Activated CD4-positive, alpha-beta T cell treated with anti-CD3 and anti-CD28 coated beads for 36 hours (primary cell): ENCODE results near the gene KLF9. TPM values are rescaled to one million over a fixed set of nuclear protein-coding genes. Genes with fewer than 3 reads are reported as not detected.

Source experiments
- ATAC-seq: fragments of 200-7000 bp; cut with Tn5 transposase; one replicate; pipeline ENCODE4 v1.10.0; 2021; ENCODE audit warnings: mild to moderate bottlenecking, moderate library complexity
- CTCF ChIA-PET: fragments of 350-600 bp; sonication (Branson Sonifier 250); formaldehyde crosslinking; loops from one replicate; lab custom pipeline; 2021; ENCODE audit warnings: antibody characterized with exemption; lab: Charles Lee
- POLR2A ChIA-PET: fragments of 350-600 bp; sonication (Branson Sonifier 250); formaldehyde crosslinking; loops from one replicate; lab custom pipeline; 2021; ENCODE audit warnings: antibody characterized with exemption, inconsistent platforms; lab: Charles Lee
- DNase-seq: peaks from one replicate; pipeline ENCODE4 v3.0.0-alpha.2; 2020
- H3K27ac Mint-ChIP-seq: one replicate; pipeline ENCODE4 v1.8.0; 2021; ENCODE audit warnings: mixed read lengths
- H3K27me3 Mint-ChIP-seq: one replicate; pipeline ENCODE4 v1.8.0; 2021; ENCODE audit warnings: mixed read lengths
- H3K36me3 Mint-ChIP-seq: one replicate; pipeline ENCODE4 v1.8.0; 2021; ENCODE audit warnings: low read depth, mixed read lengths
- H3K4me1 Mint-ChIP-seq: one replicate; pipeline ENCODE4 v1.8.0; 2021; ENCODE audit warnings: mixed read lengths
- H3K4me3 Mint-ChIP-seq: one replicate; pipeline ENCODE4 v1.8.0; 2021; ENCODE audit warnings: mild to moderate bottlenecking, moderate library complexity, mixed read lengths
- H3K9me3 Mint-ChIP-seq: one replicate; pipeline ENCODE4 v1.8.0; 2021; ENCODE audit warnings: low read depth, mixed read lengths
- intact Hi-C, 2 experiments: fragments of 100-400 bp; cut with DNase I in 1 of 2; cut with micrococcal nuclease in 1 of 2; formaldehyde crosslinking; loops; one replicate each; pipeline versions ENCODE4 v1.14.2 to v1.15.1; 2022 to 2024; cut with DNase I, micrococcal nuclease
- total RNA-seq, 2 experiments: library from RNA; stranded (reverse); gene quantifications; one replicate each; pipeline ENCODE4 v1.2.3, GENCODE V29; 2021

The KLF9 gene
- total RNA-seq, 2 experiments from 2014 or later = 20.2 to 22.3 TPM

DNA sequence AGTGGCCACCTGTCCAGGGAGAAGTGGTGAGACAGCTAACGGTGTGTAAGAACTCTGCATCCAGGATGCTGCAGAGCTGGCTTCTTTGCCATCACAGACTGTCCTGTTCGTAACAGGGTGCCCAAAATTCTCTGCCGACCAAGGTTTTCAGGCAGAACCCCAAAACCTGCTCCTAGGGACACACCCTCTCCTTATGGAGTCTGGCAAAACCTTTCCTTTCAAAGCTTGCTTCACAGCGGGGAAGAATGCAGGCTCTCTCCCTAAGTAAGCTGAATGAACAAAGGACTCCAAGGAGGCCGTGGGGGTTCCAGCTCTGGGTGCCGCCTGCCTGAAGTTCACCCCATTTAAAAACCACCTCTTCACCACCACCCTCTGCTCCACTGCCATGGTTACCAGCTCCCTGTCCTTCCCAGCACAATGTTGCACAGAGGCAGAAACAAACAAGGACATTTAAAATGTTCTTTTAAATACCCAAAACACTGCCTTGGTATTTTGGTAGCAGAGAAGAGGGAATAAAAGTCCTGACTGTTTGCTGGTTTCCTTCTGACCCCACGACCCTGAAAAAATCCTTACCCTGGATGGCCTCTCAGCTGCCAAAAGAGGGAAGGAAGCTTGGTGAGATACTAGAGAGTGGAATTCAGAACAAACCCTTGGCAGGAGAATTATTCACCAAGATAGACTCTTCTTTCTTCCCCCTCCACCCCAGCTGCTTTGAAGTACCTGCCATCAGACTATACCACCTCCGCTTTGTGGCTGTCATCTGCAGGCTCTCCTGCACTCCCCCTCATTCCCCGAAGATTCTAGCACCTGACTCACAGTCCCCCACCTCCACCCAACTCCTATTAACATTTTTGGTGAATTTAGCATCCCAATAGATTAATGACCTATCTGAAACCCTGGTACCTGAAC, 7.1 kb upstream of the KLF9 start:
- Mint-ChIP-seq H3K36me3 (no peaks in the 10 kb centered on the region), H3K4me3 (peak overlapping the region; percentile 91), H3K27ac (peak overlapping the region; percentile 100), H3K27me3 (no peaks in the 10 kb centered on the region), H3K9me3 (no peaks in the 10 kb centered on the region), H3K4me1 (peaks cover 40% of the 10 kb centered on the region)
- intact Hi-C loops = loop anchor here in 1 of 2 experiments (2.0 to 5.0 kb wide), 2 partner anchors 45 to 61 kb away; no protein-coding TSS in a partner anchor
- ChIA-PET CTCF (interaction anchor here (0.6 to 4.6 kb wide), 10 partner anchors 11 to 181 kb away, joined by 3 to 25 read pairs (median 5); no protein-coding TSS in a partner anchor), POLR2A (interaction anchor here (0.6 to 4.8 kb wide), 6 partner anchors 10 to 142 kb away, joined by 3 to 29 read pairs (median 6); no protein-coding TSS in a partner anchor)
- no peak for ATAC-seq
- DNase-seq = peak; percentile 48

DNA sequence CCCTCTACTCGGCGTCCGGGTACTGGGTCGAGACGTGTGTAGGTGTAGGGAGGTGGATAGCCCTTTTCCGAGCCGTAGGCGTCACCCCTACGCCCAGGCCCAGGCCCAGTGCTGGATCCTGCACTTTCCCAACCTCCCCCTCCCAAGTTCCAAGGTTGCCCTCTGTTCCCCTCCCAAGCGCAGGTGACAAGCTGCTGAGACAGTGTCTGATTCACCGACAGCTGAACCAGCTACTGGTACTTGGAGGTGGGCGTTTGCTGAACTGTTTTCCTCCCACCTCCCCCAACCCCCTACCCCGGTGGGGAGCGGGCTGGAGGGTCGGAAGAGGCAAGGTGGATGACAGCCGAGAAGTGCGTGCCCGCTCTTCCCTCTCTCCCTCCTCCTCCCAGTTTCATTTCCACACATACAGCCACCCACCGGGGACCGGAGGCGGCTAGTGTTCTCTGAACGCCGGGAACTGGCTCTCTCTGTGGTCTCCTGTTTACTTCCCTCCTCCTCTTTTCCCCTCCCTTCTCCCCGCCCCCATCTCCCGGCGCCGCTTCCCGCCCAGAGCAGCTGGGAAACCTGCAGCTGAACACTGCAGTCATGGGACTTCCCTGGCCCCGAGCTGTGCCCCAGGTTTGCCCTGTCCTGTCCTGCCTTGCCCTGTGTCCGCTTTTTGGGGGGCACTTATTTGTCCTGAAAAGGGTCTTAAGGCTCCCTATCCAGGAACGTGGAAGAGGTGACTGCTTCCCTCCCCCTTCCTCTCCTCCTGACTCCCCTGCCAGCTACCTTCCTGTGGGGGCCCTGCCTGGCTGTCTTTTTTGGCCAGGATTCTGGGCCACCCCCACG, 6.2 kb upstream of the KLF9 start:
- intact Hi-C loops = loop anchor here in 1 of 2 experiments (1.0 to 5.0 kb wide), 4 partner anchors 8 to 143 kb away; no protein-coding TSS in a partner anchor
- ChIA-PET CTCF (interaction anchor here (0.6 to 4.6 kb wide), 11 partner anchors 10 to 182 kb away, joined by 3 to 25 read pairs (median 4); no protein-coding TSS in a partner anchor), POLR2A (interaction anchor here (1.3 to 4.8 kb wide), 6 partner anchors 9 to 161 kb away, joined by 3 to 29 read pairs (median 6); no protein-coding TSS in a partner anchor)
- Mint-ChIP-seq H3K27ac (peak overlapping the region; percentile 100), H3K36me3 (no peaks in the 10 kb centered on the region), H3K9me3 (no peaks in the 10 kb centered on the region), H3K27me3 (no peaks in the 10 kb centered on the region), H3K4me1 (peaks cover 42% of the 10 kb centered on the region), H3K4me3 (peak overlapping the region; percentile 91)
- ATAC-seq = peak; percentile 30
- peak; percentile 80 for DNase-seq

DNA sequence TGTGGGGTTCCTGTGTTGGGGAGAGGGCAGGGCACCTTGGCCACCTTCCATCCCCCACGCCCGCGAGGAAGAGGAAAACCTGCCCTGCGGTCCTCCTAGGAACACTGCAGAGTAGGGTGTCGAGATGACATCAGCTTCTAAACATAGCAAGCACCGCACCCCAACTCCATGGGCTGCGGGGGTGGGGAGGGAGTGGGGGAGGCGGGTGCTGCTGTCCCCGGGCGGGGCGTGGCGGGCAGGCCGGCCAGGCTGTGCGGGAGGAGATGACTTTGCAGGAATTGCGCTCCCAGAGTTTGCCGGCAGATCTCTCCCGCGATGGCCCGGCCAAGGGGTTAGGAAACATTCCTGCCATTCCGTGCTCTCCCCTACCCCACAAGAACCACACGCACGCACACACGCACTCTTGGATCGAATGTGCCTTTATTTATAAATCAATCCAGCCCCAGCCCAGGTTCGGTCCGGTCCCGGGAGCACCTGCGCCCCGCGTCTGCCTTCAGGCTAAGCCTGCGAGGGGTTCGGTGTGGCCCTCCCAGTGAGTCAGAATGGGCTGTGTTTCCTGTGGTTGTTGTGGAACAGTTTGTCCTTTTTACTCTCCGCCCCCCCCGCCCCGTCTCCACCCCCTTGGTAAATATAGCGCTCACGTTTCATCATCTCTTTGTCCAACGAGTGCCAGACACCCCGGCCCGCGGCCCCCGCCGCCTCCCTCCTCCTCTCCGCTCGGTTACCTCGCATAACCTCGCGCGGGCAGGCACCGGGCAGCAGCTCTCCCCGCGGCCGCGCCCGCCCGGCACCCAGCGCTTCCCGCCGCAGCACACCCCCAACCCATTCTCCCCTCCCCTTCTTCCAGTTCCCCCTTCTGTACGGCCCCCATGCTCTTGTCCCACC, 5.3 kb upstream of the KLF9 start:
- CTCF ChIA-PET = interaction anchor here (0.6 to 4.6 kb wide), 6 partner anchors 10 to 183 kb away, joined by 3 to 25 read pairs (median 3); no protein-coding TSS in a partner anchor
- ATAC-seq (peak; percentile 47), DNase-seq (peak; percentile 92)
- Mint-ChIP-seq H3K36me3 (no peaks in the 10 kb centered on the region), H3K27me3 (no peaks in the 10 kb centered on the region), H3K4me3 (peak overlapping the region; percentile 91), H3K4me1 (peaks cover 48% of the 10 kb centered on the region), H3K27ac (peak overlapping the region; percentile 100), H3K9me3 (no peaks in the 10 kb centered on the region)
- POLR2A ChIA-PET = interaction anchor here (1.0 to 4.8 kb wide), 8 partner anchors 8 to 182 kb away, joined by 3 to 29 read pairs (median 4); no protein-coding TSS in a partner anchor
- intact Hi-C loops = loop anchor here (1.0 to 10.0 kb wide), 13 partner anchors 7 to 1945 kb away; partner anchors contain the start of genes ABHD17B (in 1 of the 2), C9orf85 (in 1 of the 2), FXN (in 1 of the 2) and SMC5 (in 1 of the 2)

DNA sequence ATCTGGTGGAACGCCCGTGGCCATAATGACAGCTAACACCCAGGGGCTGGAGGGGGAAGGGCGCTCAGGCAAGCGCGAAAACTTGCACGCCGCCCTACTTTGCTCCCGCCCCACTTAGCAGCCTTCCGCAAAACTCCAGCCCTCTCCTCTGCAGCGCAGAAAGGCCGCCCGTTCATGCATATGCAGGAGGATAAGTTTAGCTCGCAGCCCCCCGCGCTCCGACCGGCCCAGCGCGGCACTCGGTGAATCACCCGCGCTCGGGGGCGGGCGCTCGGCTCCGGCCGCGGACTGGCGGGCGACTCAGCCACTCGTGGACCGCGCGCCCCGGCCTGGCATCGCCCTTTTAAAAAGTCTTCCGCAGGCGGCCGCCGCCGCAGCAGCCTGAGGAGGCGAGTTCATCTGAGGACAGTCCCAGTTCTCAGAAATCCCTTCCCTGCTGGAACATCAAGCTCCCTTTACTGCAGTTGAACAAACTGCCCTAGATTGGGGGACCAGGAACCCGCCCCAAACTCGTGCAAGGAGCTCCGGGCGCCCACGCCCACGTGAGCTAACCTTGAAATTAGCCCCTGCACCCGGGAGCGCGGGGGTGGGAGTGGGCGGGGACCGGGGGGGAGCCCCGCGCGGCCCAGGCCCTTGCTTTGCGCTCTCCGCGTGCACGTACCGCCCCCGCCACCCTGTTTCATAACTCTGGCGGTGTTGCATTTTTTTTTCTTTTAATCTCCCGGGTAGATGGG, 4.5 kb upstream of the KLF9 start:
- Mint-ChIP-seq H3K27ac (peak overlapping the region; percentile 100), H3K36me3 (no peaks in the 10 kb centered on the region), H3K4me1 (peaks cover 54% of the 10 kb centered on the region), H3K9me3 (no peaks in the 10 kb centered on the region), H3K27me3 (no peaks in the 10 kb centered on the region), H3K4me3 (peak overlapping the region; percentile 91)
- ATAC-seq = peak; percentile 24
- ChIA-PET CTCF (interaction anchor here (0.7 to 4.6 kb wide), 9 partner anchors 8 to 819 kb away, joined by 3 to 25 read pairs (median 3); no protein-coding TSS in a partner anchor), POLR2A (interaction anchor here (0.6 to 4.8 kb wide), 9 partner anchors 7 to 183 kb away, joined by 3 to 29 read pairs (median 3); no protein-coding TSS in a partner anchor)
- intact Hi-C loops = loop anchor here (1.0 to 10.0 kb wide), 9 partner anchors 48 to 1946 kb away; partner anchors contain the start of genes ABHD17B (in 1 of the 2), C9orf85 (in 1 of the 2), FXN (in 1 of the 2) and SMC5 (in 1 of the 2)
- DNase-seq = peak; percentile 93

DNA sequence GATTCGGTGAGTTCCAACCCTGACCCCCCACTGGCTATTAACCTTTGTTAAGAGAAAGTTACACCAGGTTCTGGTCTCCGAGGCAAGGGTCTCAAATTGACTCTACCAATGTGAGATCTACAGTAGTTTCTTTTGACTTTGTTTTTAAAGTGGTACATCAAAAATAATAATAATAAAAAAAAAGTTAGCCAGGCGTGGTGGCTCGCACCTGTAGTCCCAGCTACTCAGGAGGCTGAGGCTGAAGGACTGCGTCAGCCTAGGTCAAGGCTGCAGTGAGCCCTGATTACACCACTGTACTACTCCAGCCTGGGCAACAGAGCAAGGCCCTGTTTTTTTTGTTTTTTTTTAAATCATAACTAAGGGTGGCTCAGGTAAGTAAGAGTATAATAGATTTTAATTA, 1.0 kb upstream of the KLF9 start:
- Mint-ChIP-seq H3K4me3 (no peak overlapping the region), H3K27ac (no peak overlapping the region), H3K27me3 (no peaks in the 10 kb centered on the region), H3K36me3 (peaks cover 12% of the 10 kb centered on the region), H3K4me1 (peaks cover 32% of the 10 kb centered on the region), H3K9me3 (no peaks in the 10 kb centered on the region)
- ATAC-seq (no peak), DNase-seq (no peak)
- CTCF ChIA-PET = interaction anchor here (0.7 to 2.1 kb wide), 4 partner anchors 9 to 187 kb away, joined by 3 to 14 read pairs (median 5); no protein-coding TSS in a partner anchor
- intact Hi-C loops = loop anchor here (10.0 kb wide), 3 partner anchors 1381 to 1949 kb away; partner anchors contain the start of genes FXN (in 1 of the 2) and ZFAND5 (in 1 of the 2)
- POLR2A ChIA-PET = interaction anchor here (0.6 to 1.0 kb wide), 2 partner anchors 80 to 186 kb away, joined by 3 read pairs; no protein-coding TSS in a partner anchor

DNA sequence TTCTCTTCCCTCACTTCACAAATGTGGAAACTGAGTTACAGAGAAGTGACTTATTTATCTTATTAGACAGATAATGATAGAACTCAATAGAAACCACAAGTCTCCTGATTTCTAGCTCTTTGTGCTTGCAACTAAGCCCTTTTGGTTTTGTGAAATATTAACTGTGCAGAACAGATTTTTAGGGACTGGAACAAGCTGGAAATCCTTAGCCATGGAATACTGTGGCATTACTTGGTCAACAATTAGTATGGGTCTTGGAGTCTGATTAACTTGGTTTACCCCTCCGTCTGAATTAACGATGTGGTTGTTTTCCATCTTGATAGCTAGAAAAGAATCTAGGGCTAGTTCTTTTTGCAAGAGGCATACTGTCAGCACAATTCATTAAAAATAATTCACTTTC, 584 bp upstream of the KLF9 start:
- DNase-seq (no peak), ATAC-seq (no peak)
- Mint-ChIP-seq H3K4me3 (peak overlapping the region; percentile 99), H3K4me1 (peaks cover 32% of the 10 kb centered on the region), H3K36me3 (peaks cover 12% of the 10 kb centered on the region), H3K27me3 (no peaks in the 10 kb centered on the region), H3K9me3 (no peaks in the 10 kb centered on the region), H3K27ac (peak overlapping the region; percentile 100)
- intact Hi-C loops = loop anchor here (10.0 kb wide), 3 partner anchors 1380 to 1950 kb away; partner anchors contain the start of genes FXN (in 1 of the 2) and ZFAND5 (in 1 of the 2)
- ChIA-PET POLR2A (interaction anchor here (1.0 kb wide), 1 partner anchor 187 kb away, joined by 3 read pairs; no protein-coding TSS in a partner anchor), CTCF (interaction anchor here (0.7 to 2.1 kb wide), 4 partner anchors 10 to 187 kb away, joined by 3 to 14 read pairs (median 5); no protein-coding TSS in a partner anchor)

DNA sequence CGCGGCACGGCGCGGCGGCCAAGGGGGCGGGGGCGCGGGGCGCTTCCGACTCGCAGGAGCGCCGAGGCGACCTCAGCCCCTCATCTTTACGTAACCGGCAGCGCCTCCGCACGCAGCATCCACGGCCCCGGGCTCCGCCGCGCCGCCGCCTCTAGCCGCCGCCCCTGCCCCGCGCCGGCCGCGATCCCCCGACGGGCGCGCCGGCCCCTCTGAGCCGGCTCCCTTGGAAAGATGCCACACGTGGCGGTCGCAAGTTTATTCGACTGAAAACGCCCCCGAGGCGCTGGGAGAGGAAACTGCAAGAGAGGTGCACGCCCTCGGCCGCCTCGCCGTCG, 1.0 kb downstream of the KLF9 start:
- Mint-ChIP-seq H3K9me3 (no peaks in the 10 kb centered on the region), H3K4me1 (peaks cover 38% of the 10 kb centered on the region), H3K4me3 (peak overlapping the region; percentile 99), H3K36me3 (peaks cover 14% of the 10 kb centered on the region), H3K27me3 (no peaks in the 10 kb centered on the region), H3K27ac (peak overlapping the region; percentile 100)
- DNase-seq (peak; percentile 84), ATAC-seq (peak; percentile 10)
- ChIA-PET POLR2A (interaction anchor here (3.7 kb wide), 1 partner anchor 7 kb away, joined by 29 read pairs; no protein-coding TSS in a partner anchor), CTCF (interaction anchor here (2.1 kb wide), 1 partner anchor 189 kb away, joined by 14 read pairs; no protein-coding TSS in a partner anchor)
- intact Hi-C loops = loop anchor here (2.0 to 10.0 kb wide), 11 partner anchors 73 to 1951 kb away; partner anchors contain the start of genes ZFAND5 (in 2 of the 2), ABHD17B (in 1 of the 2), C9orf85 (in 1 of the 2) and CEMIP2 (in 1 of the 2)

DNA sequence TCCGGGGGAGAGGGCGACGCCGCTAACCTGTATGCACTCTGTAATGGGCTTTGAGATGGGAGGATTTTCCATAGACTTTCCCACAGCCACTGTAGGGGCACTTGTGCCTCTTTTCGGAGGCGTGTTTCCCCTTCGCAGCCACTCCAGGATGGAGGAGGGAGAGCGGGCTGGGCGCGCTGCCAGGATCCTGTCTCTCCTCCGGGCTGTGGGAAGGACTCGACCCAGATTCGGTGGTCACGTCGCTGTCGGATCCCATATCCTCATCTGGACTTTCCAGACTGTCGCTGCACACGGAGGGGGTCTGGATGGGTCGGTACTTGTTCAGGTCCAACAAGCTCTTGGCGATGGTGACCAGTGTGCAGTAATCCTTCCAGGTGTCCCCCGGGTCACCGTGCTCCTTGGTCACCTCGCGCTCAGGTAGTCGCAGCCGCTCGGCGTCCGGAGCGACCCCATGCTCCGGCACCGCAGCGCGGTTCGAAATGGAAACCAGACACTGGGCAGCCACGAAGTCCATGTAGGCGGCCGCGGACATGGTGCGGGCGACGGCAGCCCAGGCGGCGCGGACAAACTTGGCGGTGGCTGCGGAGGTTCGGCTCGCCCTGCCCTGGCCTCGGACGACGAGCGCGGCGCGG, 1.5 kb downstream of the KLF9 start:
- ChIA-PET POLR2A (interaction anchor here (3.7 kb wide), 1 partner anchor 8 kb away, joined by 29 read pairs; no protein-coding TSS in a partner anchor), CTCF (interaction anchor here (1.1 kb wide), 1 partner anchor 10 kb away, joined by 3 read pairs; no protein-coding TSS in a partner anchor)
- peaks cover 39% of the 10 kb centered on the region for H3K4me1 Mint-ChIP-seq
- DNase-seq (peak; percentile 66), ATAC-seq (no peak)
- H3K27me3 Mint-ChIP-seq = no peaks in the 10 kb centered on the region
- H3K9me3 Mint-ChIP-seq = no peaks in the 10 kb centered on the region
- H3K27ac Mint-ChIP-seq = peak overlapping the region; percentile 98
- H3K4me3 Mint-ChIP-seq = peak overlapping the region; percentile 99
- intact Hi-C loops = loop anchor here (1.0 to 10.0 kb wide), 13 partner anchors 7 to 1952 kb away; partner anchors contain the start of genes ZFAND5 (in 2 of the 2), ABHD17B (in 1 of the 2), C9orf85 (in 1 of the 2) and CEMIP2 (in 1 of the 2)
- H3K36me3 Mint-ChIP-seq = peaks cover 17% of the 10 kb centered on the region
